Stimulated activated CD4-positive, alpha-beta T cell treated with anti-CD3 and anti-CD28 coated beads, Interleukin-15, amount 100 ng/mL, for 24 hours (primary cell): ENCODE data around the gene UBQLN4.
"Not testable (repeated sequence)": the region's sequence is repeated elsewhere in the genome, so short reads cannot be mapped to it uniquely, and the experiment has no call there.

Experiments used
- DNase-seq: peaks from one replicate; pipeline ENCODE4 v3.0.0-alpha.2; 2020

The UBQLN4 gene

DNA sequence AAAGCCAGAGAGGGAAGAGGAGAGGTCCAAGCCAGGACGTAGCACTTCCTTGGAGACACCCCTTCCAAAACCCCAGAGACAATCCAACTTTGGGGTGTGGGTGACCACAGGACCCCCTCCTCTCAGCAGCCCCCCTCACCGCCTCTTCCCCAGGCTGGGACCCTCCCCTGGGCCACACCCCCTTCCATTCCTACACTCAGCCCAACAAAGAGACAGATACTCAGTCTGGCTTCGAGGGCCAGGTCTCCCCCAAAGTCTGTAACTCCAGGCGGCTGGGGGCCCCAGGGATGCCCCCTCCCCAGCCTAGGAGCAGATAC, 27.2 kb upstream of the UBQLN4 start:
- no peak for DNase-seq

DNA sequence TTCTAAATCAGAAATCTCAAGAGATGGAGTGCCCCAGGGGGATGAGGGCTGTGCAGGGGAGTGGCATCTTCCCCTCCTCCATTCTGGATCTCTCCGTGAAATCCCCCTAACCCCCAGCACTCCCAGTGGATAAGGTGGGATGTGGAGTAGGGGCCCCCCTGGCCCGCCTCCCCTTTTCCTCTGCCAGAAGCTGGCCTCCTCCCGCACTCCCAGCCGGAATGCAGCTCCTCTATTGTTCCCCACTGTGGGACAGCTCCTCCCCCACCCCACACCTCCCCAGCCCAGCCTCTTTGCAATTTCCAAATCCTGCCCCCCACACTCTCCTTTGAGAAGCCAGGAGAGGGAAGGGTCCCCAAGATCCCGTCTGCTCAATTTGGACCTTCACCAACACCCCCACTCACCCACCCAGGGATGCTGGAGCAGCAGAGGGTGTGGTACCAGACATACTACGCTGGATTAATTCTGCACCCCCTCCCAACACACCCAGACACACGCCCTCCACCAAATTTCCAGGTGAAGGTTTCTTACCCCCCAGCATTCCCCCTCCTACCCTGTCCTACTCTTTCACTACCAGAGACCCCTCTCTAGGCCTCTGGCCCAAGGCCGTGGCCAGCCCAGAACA, 26.8 kb upstream of the UBQLN4 start:
- no peak for DNase-seq

GRCh38 chr1:156079762-156080161, 26.2 kb upstream of the UBQLN4 start:
- DNase-seq: no peak

DNA sequence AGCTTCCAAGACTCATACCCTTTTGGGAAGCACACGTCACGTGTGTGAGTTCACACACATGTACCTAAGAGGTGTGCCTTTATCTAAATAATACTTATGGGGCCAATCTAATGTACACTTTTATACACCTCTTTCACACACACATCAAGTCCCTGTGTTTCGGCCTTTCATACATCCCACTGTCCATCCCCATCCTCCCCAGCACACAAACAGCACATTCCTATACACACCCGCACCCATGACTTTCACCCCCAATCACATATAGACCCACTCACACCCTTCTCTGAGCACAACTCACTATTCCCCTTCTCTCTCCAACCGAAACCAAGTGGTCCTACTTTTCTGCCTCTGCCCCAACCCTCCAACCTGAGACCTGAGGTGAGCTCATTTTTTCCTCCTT, 25.1 kb upstream of the UBQLN4 start:
- DNase-seq: no peak

DNA sequence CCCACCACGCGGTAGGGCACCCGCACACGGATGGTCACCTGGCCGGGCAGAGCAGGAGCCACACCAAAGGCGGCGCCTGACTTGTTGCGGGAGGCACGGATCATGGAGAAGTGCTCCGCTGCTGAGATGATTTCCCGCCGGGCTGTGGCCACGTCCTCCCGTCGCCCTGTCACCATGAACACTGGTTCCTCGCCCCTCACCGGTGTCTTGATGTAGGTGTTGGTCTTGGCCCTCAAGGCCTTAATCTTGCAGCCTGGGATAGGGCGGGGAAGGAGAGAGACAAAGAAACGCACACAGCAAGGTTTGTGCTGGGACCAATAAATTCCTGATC, 23.8 kb upstream of the UBQLN4 start:
- no peak for DNase-seq

GRCh38 chr1:156076609-156077429, 23.2 kb upstream of the UBQLN4 start:
- DNase-seq: no peak

DNA sequence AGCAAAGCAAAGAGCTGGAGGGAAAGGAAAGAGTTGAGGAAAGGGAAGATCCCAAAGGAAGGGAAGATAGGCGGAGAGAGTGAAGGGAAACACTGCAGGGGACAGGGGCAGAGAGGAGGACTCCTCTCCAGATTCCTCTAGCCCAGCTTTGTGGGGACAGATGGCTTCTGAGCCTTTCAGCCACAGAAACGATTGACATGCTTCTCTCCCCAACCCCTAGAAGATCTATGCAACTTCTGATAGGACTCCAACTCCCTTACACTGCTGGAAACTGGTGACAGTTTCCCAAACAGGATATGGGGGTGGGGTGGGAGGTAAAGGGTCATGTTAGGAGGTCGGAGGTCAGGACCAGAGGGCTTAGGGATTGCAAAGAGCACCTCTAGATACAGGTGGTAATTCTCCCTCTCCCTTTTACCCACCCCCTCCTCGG, 22.2 kb upstream of the UBQLN4 start:
- DNase-seq: no peak

DNA sequence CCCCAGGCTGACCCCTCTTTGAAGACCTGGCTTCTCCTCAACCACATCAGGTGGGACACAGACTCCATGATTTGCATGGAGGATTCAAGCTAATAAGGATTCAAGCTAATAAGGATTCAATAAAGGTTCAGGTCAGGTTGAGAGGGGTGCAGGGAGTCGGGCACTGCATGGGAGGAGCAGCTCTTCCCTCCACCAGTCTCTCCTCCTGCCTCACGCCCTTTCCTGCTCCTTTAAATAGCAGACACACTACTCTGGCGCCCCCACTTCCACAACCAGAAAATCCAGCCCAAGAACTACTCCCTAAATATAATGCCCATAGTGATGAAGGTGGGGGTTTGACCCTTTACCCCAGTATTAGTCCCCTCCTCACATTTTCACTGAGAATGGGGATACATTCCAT, 21.6 kb upstream of the UBQLN4 start:
- DNase-seq: no peak

DNA sequence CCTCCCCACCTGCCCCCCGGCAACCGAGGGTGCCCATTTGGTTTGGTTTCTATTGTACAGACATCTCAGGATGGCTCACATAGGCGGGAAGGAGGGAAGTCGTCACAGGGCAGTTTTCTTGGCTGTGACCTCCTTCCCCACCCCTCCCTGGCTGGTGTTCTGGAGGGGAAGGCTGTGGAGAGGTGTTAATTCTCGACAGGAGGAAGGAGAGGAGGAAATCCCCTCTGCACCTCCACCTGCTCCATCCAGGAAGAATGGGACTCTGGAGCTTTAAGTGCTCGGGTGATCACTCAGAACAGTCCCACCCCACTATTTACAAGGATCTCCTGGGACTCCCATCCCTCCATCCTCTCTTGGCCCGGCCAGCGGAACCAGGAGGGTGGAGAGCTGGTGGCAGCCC, 21.1 kb upstream of the UBQLN4 start:
- no peak for DNase-seq

- DNase-seq: no peak
Measured at GRCh38 chr1:156073740-156074139, 20.1 kb upstream of the UBQLN4 start.

- no peak for DNase-seq
Measured at GRCh38 chr1:156073110-156073687, 19.6 kb upstream of the UBQLN4 start.

- no peak for DNase-seq
Measured at GRCh38 chr1:156072251-156072650, 18.7 kb upstream of the UBQLN4 start.

- DNase-seq: not testable (repeated sequence)
Measured at GRCh38 chr1:156071332-156071816, 17.8 kb upstream of the UBQLN4 start.

DNA sequence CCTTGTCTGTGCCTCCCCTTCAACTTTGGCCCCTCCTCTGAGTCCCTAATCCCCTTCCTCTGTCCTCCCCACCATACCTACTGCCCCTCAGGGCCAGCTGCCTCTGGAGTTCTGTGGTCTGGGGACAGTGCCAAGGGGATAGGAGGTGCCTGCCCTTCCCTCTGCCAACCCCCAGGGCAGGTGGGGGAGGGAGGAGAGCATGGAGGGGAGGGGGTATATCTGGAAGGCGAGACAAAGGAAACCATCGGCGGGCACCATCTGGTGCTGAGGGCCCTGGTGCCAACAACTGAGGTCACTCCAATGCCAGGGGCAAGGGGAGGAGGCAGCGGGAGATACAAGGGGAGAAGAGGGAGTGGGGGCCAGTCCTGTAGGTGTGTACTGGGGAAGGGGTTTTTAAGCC, 16.9 kb upstream of the UBQLN4 start:
- DNase-seq: no peak

GRCh38 chr1:156069490-156070455, 16.2 kb upstream of the UBQLN4 start:
- DNase-seq: no peak

- DNase-seq: no peak
Measured at GRCh38 chr1:156067262-156067661, 13.7 kb upstream of the UBQLN4 start.

DNA sequence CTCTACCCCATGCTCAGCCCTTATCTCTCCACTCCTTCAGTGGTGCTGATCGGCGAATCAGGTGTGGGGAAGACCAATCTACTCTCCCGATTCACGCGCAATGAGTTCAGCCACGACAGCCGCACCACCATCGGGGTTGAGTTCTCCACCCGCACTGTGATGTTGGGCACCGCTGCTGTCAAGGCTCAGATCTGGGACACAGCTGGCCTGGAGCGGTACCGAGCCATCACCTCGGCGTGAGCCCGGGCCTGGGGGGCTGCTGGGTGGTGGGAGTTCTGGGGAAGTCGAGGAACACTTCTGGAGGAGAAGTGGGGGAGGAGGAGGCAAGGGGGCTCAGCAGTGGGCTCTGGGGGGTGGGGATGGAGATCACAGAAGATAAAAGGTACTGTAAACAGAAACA, 12.3 kb upstream of the UBQLN4 start:
- no peak for DNase-seq

GRCh38 chr1:156065212-156065611, 11.6 kb upstream of the UBQLN4 start:
- no peak for DNase-seq

DNA sequence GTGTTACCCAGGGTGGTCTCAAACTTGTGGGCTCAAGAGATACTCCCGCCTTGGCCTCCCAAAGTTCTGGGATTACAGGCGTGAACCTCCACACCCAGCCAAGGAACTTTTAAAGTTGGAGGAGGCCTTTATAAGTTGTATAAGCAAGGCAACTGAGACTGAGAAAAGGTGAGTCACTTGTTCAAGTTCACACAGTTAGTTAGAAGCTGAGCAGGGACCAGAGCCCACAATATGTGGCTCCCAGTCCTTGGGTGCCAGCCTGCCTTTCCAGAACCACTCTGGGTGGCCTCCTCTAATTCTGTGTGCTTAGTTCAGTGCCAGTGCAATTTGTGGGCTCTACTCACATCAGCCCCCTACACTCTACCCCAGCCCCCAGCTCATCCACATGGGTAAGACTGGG, 11.0 kb upstream of the UBQLN4 start:
- DNase-seq: no peak

DNA sequence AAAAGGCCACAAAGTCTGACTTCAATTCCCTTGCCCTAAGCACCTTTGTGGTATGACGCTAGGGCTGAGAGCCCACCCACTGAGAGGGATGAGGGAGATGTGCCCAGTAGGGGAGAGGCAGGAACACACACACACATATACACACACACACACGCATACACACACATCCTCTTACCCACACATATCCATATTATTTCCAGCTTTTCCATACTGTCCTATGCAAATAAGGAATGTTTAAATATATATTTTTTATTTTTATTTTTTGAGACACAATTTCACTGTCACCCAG, 10.3 kb upstream of the UBQLN4 start:
- no peak for DNase-seq

DNA sequence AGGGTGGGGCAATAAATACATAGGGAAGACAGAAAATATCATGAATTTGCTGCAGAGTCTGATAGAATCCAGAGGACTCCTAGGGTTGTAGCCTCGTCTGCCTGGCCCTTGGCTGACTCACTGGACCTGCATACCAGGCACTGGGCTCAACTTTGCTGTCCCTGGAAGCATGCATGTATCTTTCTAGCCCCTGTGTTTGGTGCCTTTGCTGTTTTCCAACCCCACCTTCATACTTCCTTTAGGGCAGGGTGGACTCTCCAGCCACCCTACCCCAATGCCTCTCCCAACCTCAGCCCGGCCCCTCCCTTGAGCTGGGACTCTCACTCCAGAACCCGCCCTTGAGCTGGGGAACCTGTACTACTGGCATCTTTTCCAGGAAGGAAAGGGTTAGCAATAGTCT, 8.6 kb upstream of the UBQLN4 start:
- no peak for DNase-seq

DNA sequence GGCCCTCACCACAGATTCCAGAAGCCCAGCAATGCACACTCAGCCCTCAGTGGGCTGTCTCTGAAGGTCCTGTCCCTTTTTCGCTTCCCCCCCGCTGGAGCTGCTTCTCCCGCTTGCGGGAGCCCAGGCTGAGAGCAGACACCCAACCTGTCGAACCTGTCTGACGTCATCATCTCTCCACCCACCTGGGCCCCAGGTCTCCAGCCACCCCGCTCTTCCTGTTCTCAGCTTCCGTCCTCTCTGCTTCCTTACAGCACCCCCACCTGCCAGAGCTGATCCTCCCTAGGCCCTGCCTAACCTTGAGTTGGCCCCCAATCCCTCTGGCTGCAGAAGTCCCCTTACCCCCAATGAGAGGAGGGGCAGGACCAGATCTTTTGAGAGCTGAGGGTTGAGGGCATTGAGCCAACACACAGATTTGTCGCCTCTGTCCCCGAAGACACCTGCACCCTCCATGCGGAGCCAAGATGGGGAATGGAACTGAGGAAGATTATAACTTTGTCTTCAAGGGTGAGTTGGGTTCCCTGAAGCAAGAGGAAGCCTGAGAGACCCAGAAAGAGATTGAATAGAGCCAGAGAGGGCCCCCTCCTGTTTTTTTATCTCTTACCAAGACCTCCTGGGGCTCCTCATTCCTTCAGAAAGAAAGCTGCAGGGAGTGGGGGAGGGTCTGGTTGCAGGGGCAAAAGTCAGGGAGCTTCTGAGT, 7.5 kb upstream of the UBQLN4 start, which contains the start of gene RAB25:
TSS of gene RAB25 (plus strand) at position 224 of the 700 bp plus-strand sequence. CDS start at position 465, 241 bp downstream.
- DNase-seq: no peak
